ENCODE results near the gene ARHGAP44.

DNA sequence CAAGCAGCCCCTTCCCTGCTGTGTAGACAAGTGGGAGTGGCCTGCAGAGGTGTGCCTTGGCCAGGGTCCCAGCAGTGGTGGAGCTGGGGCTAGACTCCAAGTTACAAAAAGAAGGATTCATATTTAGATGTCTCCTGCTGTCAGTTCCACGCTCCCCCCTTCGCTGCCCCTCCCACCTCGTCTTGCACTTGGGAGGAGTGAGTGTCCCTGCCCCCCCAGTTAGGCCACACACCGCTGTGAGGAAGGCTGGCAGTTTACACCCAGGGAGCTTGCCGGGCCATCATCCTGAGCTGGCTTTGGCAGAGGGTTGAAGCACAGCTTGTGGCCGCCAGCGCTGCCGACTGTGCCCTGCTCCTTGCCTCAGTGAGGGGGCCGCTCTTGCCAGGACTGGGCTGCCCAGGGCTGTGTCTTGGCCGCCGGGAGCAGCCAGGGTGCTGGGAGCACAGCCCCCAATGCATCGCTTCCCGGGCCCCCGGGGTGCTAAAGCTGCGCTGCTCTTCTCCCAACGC is 184.3 kb downstream of the ARHGAP44 start:
- TF ChIP-seq YY1 (IDR thresholded peaks at IDR 0.05; ENCODE audit: insufficient read depth, insufficient read length) (no peak), SUZ12 (IDR thresholded peaks at IDR 0.05; ENCODE audit: extremely low read depth, insufficient read depth, insufficient read length) (no peak), ZNF274 (IDR thresholded peaks at IDR 0.05; ENCODE audit: low read depth, low read length) (no peak)
